ENCODE results near the gene NAP1L4.

- TF ChIP-seq CTCF (IDR thresholded peaks at IDR 0.05) (no peak), POLR2A (IDR thresholded peaks at IDR 0.05) (no peak), EP300 (IDR thresholded peaks at IDR 0.05) (no peak)
Observed at GRCh38 chr11:3004481-3004880, 12.4 kb upstream of the NAP1L4 start.
